Head of caudate nucleus (tissue), 42 donors: ENCODE measurements around the gene CTSC.
"Not testable (repeated sequence)": the region's sequence is repeated elsewhere in the genome, so short reads cannot be mapped to it uniquely, and the experiment has no call there.

Experiments
- DNase-seq, 42 donors: peaks; one replicate each; pipeline versions ENCODE4 v3.0.0 to v3.0.0-alpha.2; 2020 to 2021; ENCODE audit warnings: mixed read lengths in 7 of 42
- intact Hi-C: fragments of 100-400 bp; cut with DNase I; formaldehyde crosslinking; loops from one replicate; pipeline ENCODE4 v1.15.0; 2022

Gene CTSC

DNA sequence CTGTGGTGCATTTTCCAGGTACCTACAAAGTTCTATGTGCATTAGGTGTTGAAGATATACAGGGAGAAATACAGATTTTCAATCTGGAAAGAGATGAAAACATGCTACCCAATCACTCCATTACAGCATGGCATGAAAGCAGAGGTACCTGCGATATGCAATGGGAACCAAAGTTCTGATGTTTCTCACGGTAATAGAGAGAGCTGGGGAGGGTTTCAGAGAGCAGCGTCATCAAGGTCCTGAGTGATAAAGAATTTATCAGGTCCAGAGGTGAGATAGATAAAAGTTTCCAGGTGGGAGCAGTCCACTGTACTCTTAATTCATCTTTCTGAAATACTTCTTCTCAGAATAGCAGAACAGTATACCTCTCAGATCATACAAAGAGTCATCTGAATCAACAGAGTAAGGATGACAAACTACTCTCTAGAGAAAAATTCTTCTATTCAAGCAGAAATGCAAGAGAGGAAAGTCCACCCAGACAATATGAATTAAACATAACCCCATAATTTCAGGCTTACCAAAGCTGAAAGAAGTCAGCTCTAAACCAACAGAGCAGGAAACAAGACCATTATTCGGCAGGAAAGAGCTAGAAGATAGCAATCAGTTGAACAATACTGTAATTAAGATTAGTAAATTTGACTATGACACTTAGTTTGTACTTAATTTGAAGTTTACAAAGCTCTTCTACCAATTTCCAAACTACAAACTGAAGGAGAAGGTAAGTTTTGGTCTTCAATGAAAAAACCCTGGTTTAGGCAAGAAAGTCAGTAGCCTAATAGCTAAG is 12.8 kb downstream of the CTSC start:
- DNase-seq: no peak
- intact Hi-C loops: no loop called here

DNA sequence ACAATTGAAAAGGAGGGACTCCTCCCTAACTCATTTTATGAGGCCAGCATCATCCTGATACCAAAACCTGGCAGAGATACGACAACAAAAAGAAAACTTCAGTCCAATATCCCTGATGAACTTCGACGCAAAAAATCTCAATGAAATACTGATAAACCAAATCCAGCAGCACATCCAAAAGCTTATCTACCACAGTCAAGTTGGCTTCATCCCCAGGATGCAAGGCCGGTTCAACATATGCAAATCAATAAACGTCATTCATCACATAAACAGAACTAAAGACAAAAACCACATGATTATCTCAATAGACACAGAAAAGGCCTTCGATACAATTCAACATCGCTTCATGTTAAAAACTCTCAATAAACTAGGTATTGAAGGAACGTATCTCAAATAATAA is 14.7 kb downstream of the CTSC start:
- DNase-seq, intact Hi-C loops: not testable (repeated sequence)

DNA sequence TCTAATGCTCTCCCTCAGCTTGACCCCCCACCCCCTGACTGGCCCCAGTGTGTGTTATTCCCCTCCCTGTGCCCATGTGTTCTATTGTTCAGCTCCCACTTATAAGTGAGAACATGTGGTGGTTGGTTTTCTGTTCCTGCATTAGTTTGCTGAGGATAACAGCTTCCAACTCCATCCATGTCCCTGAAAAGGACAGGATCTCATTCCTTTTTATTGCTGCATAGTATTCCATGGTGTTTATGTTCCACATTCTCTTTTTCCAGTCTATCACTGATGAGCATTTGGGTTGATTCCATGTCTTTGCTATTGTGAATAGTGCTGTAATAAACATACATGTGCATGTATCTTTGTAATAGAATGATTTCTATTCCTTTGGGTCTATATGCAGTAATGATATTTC is 16.1 kb downstream of the CTSC start:
- intact Hi-C loops, DNase-seq: not testable (repeated sequence)

DNA sequence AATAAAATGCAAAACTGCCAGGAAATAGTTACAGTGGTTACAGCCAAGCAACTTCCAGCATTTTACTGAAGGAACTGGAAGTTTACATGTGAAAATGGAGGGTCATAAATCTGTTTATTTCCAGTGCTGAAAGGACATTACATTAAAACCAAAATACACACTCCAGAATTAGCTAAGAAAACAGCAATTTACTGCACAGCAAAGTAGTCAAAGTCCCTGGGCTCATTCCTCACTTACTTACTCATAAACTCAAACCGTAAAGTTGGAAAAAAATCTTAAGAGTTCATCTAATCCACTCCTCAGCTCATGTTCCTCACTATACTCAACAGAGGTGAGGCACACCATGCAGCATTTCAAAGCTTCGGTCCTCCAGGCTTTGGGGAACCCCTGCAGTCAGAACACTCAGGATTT is 17.4 kb downstream of the CTSC start:
- DNase-seq: no peak
- intact Hi-C loops: no loop called here

DNA sequence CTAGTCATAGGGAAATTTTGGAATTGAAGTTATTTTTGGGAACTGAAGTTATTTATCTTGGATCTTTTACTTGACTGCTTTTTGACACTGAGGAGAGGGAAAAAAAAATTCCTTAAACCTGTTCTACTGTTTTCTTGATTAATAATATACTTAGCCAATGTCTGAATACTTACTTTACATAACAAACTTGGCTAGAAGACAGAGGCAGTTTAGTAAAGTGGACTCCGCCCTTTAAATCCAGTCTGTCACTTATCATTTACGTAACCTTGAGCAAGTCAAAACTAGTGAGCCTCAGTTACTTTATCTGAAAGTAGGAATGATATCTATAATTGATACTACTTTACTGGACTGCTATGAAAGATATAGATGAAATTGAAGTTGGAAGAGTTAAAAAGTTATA is 19.5 kb downstream of the CTSC start:
- intact Hi-C loops: no loop called here
- no peak for DNase-seq

DNA sequence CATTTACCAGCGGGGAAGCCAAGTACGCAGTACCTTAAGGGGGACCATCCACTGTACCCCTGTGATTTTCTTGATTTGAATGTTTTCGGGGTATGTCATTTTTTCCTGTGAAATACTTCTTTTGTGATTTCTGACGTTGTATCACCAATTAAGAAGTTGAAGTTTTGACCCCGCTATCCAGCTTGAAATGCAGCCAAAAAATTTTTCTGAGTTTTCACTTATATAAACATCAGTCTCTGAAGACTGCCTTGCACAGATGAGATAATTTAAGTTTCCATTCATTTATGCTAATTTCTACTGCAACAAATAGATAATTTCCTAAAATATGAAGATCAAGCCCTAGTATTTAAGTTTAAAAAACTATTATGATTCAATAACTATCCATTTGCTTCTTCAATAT is 20.0 kb downstream of the CTSC start:
- no peak for DNase-seq

DNA sequence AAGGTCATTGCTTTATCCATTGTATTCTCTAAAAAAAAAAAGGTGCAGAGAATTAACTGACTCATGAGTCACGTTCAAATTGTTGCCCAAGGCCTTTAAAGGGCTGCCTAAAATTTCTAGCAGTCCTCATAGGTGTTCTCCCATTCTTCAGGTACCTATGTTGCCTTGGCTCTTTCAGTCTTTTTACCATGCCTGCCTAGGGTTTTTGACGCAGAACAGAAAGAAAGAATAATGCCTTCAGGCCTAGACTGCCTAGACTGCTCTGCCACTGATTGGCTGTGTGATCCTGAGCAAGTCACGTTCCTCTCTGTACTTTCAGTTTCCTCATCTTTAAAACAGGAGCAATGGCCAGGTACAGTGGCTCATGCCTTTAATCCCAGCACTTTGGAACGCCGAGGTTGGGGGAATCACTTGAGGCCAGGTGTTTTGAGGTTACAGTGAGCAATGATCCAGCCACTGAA is 21.5 kb downstream of the CTSC start:
- DNase-seq: no peak
- intact Hi-C loops: no loop called here

More for the DNA sequence above, 20.0 kb downstream of the CTSC start:
- intact Hi-C loops: no loop called here

DNA sequence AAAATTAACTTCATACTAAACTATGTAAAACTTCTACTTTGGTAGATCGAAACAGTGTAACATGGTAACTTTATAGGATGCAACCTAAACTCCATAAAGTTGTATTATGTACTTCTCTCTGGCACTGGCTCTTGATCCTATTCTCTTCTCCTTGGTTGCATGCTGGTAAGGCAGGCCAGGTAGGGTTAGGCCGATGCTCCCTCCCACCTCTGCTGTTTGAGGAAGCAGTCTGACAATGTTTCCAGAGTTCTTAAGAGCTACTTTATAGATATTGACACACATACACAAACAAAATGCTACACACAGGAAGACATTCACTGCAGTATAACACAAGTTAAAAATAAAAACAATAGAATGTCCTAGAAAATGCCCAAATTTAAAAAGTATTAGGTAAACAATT is 22.5 kb downstream of the CTSC start:
- intact Hi-C loops: no loop called here
- no peak for DNase-seq

DNA sequence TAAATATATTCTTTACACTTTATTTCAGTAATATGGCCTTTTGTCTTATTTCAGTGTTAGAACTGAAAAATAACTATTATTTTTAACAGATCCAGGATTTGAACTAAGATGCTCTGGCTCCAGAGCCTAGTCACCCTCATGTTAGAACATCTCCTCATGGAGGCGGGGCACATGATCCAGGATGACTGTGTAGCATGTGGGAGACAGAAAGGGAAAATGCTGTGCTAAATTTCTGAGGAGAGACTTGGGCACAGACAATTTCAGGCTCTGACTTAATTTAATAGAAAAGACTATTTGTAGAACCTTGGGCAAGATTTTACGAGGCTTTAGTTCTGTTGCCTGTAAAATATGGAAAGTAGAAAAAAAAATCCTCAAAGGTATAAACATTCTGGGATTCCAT is 24.1 kb downstream of the CTSC start:
- DNase-seq: peak in 41 of 42 donors; percentile 25 to 88 (median 67)
- intact Hi-C loops: no loop called here

DNA sequence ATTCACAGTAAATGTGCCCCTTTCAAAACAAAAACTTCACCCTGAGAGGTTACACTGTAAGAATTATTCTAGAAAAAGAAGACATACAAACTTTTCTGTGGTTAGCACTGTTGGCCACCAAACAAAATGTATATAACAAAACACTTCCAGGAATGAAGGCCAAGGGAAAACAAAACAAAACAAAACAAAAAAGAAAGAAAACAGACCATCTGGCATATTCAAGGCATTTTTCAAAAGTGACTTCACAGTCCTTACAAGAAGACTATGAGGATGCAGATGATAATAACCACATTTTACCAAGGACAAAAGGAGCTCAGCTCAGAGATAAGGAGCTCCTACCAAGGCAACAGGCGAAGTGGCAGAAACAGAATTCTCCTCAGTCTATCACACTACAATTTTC is 24.9 kb downstream of the CTSC start:
- no peak for DNase-seq
- intact Hi-C loops: no loop called here

DNA sequence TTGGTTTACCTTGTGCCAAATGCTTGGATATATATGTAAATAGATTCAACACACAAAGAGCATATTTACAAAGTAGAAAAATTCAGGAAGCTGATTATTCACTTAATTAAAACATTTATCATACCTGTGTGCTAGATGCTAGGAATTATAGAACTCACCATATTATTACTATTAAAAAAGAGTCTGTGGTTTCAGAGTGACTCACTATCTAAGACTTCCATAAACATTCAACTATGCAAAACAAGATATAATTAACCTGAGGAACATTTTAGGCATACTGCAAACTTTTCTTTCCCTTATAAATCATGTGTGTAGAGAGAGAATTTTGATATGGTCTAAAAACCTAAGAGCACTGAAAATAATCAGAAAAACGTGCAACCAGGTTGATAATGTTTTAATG is 27.3 kb downstream of the CTSC start:
- DNase-seq: no peak
- intact Hi-C loops: no loop called here

DNA sequence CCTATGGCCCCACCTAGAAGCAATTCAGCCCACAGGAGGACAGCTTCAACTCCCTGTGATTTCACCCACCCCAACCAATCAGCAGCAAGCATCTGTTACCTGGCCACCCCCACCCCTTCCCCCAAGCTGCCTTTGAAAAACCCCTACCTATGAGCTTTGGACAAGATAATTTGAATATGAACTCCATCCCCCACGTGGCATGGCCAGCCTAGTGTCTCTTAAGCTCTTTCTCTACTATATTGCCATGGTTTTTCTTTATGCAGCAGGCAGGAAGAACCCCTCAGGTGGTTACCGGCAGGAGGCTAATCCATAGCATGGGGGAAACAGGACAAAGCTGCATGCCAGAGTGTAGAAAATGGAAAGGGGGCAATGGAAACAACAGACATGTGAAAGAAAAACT is 29.0 kb downstream of the CTSC start:
- intact Hi-C loops: no loop called here
- no peak for DNase-seq

DNA sequence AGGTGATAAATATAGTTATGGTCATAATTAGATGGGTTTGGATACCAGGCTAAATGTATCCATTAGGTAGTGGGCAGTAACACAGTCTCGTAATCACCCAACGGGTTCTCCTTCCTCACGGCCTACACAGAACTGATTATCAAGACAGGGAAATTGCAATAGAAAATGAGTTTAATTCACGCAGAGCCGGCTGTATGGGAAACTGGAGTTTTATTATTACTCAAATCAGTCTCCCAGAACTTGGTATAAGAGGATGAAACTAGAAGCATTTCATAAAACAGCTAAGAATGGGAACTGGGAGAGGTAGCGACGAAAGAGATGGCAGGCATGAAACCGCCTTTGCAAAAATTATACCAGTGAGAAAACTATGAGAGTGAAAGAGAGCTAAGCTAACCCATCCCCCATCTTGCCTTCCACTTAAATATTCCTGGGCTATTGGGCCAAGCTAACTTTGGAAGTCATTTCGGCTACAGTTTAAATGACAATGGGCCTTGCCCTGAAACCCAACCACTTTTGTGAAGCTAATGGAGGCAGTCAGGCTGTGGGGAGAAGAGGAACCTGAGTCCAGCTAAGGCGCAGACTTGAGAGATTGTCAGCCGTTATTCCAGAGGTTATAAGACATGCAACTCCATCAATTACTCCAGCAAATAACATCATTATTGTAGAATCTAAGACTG is 29.6 kb downstream of the CTSC start:
- no peak for DNase-seq
- intact Hi-C loops: no loop called here

DNA sequence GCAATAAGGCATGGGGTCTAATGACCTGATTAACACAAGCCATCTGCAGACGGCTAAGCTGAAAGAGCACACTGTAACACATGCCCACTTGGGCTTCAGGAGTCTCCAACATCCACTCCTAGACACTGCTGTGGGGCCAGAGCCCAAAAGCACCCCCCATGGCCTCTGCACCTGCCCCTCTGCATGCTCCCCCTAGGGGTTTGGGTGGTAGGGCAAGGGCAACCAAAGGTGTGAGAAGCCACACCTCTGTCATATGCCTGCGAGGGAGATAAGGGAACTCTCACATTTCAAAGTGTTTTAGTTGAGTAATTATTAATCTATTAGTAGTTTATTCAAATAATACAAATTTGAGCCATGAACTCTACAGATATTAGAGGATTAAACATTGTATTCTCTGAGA is 30.8 kb downstream of the CTSC start:
- DNase-seq: no peak
- intact Hi-C loops: no loop called here

DNA sequence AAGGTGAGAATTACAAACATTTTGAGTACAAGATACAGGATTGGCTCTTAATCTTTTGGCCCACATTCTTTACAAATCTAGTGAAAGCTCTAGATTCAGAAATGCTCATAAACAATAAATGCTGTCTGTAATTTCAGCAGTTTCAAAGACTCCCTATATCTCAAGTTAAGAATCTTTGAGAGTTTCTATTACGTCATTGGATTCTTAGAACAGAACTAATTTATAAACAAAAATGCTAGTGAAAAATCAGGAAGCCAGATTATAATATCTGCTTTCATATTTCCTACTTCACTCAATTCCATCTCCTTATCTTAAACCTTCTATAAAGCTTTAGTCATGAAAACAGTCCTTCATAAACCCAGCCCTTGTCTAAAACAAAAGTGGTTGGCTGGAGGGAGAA is 32.1 kb downstream of the CTSC start:
- intact Hi-C loops: no loop called here
- DNase-seq: no peak

DNA sequence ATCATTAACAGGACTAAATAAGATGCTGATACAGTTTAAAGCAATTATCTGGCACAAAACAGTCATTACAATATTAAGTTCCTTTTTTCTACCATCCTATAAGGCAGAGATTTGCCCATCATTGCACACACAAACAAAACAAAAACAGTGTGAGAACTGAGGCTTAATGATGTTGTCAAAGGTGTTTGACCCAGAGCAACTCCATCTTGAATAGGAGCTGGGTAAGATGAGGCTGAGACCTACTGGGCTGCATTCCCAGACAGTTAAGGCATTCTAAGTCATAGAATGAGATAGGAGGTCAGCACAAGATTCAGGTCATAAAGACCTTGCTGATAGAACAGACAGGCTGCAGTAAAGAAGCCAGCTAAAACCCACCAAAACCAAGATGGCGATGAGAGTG is 33.2 kb downstream of the CTSC start:
- intact Hi-C loops: no loop called here
- no peak for DNase-seq

DNA sequence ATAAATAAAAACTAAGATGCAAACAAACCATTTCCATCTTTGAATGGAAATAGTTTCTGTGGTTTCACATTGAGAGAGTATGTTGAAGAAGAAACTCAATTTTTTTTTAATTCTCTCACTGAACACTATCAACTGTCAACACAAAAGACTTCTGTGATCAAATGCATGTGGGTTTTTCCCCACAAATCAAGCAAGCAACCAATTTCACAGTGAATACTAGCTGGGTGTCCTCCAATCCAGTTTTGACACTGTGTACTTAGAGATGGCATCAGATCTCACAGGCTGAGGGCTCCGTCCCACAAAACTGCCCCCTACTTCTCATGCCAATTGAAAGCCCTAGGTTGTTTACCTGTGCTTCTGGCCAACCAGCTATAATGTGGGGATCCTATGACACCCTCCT is 34.5 kb downstream of the CTSC start:
- intact Hi-C loops: no loop called here
- no peak for DNase-seq

DNA sequence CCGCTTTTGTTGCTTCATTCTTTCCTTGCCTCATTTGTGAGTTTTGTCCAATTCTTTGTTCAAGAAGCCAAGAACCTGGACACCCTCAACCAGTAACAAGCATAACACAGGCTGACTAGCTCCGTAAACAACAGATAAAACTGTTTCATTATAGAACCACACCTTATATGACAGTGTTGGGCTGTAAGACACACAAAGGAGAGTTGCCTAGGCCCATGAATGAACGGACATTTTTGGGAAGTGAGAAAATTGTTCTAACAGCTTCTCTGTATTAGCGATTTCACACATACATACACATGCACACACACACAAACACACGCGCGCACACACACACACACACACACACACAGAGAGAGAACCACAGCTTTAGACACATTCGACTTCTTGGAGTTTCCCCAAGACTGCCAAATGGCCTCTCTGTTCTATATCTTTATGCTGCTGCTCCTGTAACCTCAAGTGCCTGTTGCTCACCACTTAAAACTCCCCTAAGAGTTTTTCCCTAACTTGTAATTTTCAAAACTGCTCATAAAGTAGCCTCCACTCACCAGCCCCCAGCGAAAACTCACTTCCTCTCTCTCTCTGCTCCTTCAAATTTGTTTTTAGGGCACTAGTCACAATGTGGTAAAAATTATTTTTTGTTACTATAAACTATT is 35.9 kb downstream of the CTSC start:
- no peak for DNase-seq
- intact Hi-C loops: no loop called here

DNA sequence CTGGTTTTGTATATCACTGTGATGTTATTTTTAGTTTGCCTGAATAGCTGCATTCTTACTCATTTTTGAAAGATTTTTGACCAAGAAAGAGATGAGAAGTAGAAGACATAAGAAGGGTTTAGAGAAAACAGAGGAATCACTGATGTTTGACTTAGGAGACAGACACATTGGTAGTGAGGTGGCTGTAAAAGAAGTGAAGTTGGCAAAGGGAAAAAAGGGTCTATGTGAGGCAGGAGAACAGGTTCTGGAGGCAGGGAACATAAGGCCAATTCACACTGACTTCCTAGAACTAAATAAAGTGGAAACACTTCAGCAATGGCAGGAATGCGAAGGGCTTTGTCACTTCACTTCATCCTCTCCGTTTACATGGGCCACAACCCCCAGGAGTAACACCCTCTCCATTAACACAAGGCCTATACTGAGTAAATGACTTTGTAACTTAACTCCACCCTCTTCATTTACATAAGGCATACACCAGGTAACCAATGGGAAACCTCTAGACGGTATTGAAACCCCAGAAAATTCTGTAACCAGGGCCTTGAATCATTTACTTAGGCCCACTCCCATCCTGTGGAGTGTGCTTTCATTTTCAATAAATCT is 36.5 kb downstream of the CTSC start:
- DNase-seq: no peak
- intact Hi-C loops: no loop called here

DNA sequence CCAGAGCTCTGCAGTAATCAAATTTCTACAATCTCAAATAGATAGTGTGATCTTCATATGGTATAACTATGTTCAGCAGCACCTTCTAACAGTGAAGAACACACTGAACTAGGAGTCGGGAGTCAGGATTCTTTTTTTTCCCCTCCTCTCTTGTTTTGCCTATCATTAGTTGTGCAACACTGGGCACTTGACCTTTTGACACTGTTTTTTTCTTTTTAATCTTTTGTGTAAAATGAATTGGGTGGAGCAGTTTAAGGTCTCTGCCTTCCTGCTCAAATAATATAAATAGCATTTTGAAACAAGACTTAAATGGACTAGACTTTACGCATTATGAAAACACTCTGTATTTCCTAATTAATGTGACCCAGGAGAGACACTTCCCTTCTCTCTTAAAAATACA is 39.7 kb downstream of the CTSC start:
- intact Hi-C loops: no loop called here
- no peak for DNase-seq
